GM15510 (cell line): ENCODE data around the gene MORF4L2.

Source experiments
- POLR2A ChIP-seq: IDR thresholded peaks from 3 replicates; pipeline ENCODE4 v1.6.1; 2011; ENCODE audit warnings: borderline replicate concordance; ENCODE audit not compliant: insufficient read length; ENCODE audit errors: extremely low read depth

Gene MORF4L2

GRCh38 chrX:103658681-103659433, 27.6 kb downstream of the MORF4L2 start:
- no peak for TF ChIP-seq POLR2A

GRCh38 chrX:103656617-103657016, 29.9 kb downstream of the MORF4L2 start:
- no peak for TF ChIP-seq POLR2A

- no peak for TF ChIP-seq POLR2A
Observed at GRCh38 chrX:103651151-103651773, 35.2 kb downstream of the MORF4L2 start.

- TF ChIP-seq POLR2A, result no peak
Observed at GRCh38 chrX:103647630-103648029, 38.9 kb downstream of the MORF4L2 start.

- TF ChIP-seq POLR2A, result no peak
Observed at GRCh38 chrX:103644125-103644524, 42.4 kb downstream of the MORF4L2 start.

- no peak for TF ChIP-seq POLR2A
Observed at GRCh38 chrX:103640401-103641155, 45.9 kb downstream of the MORF4L2 start.

- no peak for TF ChIP-seq POLR2A
Observed at GRCh38 chrX:103637604-103638338, 48.7 kb downstream of the MORF4L2 start.

GRCh38 chrX:103635436-103635835, 51.1 kb downstream of the MORF4L2 start:
- no peak for TF ChIP-seq POLR2A

GRCh38 chrX:103631145-103631544, 55.4 kb downstream of the MORF4L2 start:
- no peak for TF ChIP-seq POLR2A

GRCh38 chrX:103630171-103630511, 56.4 kb downstream of the MORF4L2 start:
- TF ChIP-seq POLR2A, result no peak

- peak; percentile 48 for TF ChIP-seq POLR2A
Observed at GRCh38 chrX:103629318-103630170, 57.0 kb downstream of the MORF4L2 start.

- TF ChIP-seq POLR2A, result peak; percentile 44
Observed at GRCh38 chrX:103628386-103629317, 57.8 kb downstream of the MORF4L2 start, which contains the start of gene TCEAL1. Gene TCEAL1, plus strand, starts transcription at chrX:103628975. Its CDS starts 942 bp downstream, at chrX:103629917.

GRCh38 chrX:103626855-103627254, 59.6 kb downstream of the MORF4L2 start:
- TF ChIP-seq POLR2A, result no peak
